NCI-H510A treated with DMSO at 0.1 percent for 48 hours (cell line): ENCODE measurements around the gene PHLPP1.
A peak's percentile ranks its signal among the peaks of the same experiment; 100 is the strongest.

ENCODE experiments used
- DNase-seq: peaks from one replicate; lab custom pipeline; 2025; lab: John Stamatoyannopoulos, UW

The PHLPP1 gene

DNA sequence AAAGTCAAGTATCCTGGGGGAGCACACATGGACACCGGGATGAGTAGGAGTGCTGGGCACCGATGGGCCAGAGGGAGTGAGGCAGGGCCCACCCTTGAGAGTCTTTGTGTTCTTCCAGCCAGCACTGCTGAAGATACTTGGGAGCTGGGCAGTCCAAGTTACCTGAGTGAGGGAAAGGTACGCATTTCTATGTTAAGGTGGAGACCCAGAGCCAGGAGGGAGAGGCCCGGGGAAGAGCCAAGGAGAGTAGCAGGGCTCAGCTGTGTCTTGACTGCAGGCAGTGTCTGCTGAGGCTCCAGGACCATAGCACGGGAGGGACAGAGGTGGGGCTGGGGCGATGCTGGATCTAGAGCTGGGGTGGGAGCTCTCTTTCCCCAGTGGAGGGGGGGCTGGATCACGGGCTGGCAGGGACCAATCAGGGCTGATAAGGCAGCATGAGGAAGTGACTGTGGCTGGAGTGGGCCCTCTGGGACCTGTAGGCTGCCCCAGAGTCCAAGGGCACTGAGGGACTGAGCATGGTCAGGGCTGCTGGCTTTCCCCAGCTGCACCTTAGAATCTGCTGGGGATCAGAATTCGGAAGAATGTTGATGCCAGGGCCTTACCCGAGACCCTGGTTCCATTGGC is 289.2 kb downstream of the PHLPP1 start:
- no peak for DNase-seq

GRCh38 chr18:63005306-63005705 is 290.0 kb downstream of the PHLPP1 start:
- no peak for DNase-seq

- no peak for DNase-seq
Observed at GRCh38 chr18:63007231-63007630, 291.9 kb downstream of the PHLPP1 start.

DNA sequence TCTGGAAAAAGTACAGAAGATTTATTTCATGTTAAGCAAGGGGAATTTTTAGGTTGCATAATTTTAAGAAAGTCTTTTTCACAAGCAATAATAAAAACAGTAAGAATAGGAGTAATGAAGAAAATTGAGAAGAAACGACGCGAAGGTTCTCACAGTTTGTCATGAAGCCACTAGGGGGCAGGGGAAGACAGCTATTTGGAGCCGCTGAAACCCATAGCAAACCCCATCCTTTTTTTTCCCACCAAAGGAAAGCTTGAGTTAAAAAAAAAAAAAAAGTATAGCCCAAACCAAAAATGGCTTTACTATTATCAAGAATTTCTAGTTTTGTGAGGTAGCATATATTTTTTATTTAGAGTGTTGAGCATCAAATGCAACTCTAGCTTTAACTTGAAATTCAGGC is 300.9 kb downstream of the PHLPP1 start:
- DNase-seq: peak; percentile 76

- DNase-seq: peak; percentile 40
Observed at GRCh38 chr18:63017076-63017475, 301.7 kb downstream of the PHLPP1 start.

- DNase-seq: no peak
Observed at GRCh38 chr18:63017977-63018376, 302.6 kb downstream of the PHLPP1 start.

DNA sequence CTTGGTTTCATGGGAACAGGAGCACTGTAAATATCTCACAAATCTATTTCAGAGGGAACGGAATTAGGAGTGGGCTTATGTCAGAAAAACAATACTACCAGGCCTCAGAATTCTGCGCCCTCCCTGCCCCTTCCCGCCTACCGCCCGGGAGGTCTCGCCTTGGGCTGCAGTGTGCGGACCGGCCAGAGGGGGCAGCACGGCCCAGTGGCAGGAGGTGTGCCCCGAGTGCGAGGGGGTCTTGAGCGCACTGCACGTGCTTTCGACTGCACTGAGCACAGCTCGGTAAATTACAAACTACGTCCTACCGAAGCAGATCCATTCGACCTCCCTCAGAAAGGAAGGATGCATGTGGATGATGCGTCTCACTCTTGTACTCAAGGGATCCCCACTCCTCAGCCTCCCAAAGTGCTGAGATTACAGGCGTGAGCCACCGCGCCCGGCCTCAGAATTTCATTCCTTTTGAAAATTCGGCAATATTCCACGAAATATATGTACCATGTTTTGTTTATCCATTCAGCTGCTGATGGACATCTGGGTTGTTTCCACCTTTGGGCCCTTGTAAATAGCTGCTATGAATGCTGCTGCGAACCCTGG is 307.2 kb downstream of the PHLPP1 start:
- no peak for DNase-seq

DNA sequence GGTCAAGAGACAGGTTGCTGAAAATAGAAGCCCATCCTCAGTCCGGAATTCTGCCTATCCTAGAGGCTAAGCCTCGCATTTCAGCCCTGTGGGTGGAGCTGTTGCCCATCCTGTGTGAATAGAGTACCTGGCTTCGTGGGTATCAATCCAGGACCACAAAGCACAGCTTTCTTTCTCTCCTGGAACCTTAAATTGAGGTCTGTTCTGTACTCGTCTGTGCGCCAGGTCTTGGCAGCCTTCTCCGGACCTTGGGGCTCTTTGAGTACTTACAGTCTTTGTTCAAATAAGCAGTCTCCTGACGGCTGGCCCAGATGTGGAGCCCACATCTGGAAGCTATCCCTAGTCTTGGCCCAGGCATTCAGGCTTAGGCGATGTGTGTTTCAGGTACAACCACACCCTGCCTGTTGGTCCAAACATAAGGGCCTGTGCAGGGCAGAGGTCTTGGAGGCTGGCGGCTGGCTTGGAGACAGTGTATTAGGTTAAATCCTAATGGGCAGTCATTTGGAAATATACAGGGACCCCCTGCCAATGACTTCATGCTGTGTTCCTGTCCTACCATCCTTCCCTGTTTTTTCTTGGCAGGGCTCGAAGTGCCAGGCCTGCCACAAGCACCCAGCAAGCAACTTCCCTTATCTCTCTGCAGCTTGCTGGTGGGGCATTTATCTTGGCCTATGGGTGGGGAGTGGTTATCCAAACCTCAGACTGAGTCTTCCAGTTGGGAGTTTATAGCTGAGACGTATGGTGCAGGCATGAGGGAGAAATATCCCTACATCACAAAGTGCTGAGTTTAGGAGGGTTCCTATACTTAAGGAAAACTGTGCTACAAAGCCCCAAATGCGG is 310.1 kb downstream of the PHLPP1 start:
- peak; percentile 77 for DNase-seq

- no peak for DNase-seq
Observed at GRCh38 chr18:63028380-63028779, 313.0 kb downstream of the PHLPP1 start.
